Measurements from ENCODE around the gene RBM8A. TPM values are rescaled to one million over a fixed set of nuclear protein-coding genes. Genes with fewer than 3 reads are reported as not detected.

Gene RBM8A
- total RNA-seq = 100 to 1,000 TPM; 157 to 160 TPM

DNA sequence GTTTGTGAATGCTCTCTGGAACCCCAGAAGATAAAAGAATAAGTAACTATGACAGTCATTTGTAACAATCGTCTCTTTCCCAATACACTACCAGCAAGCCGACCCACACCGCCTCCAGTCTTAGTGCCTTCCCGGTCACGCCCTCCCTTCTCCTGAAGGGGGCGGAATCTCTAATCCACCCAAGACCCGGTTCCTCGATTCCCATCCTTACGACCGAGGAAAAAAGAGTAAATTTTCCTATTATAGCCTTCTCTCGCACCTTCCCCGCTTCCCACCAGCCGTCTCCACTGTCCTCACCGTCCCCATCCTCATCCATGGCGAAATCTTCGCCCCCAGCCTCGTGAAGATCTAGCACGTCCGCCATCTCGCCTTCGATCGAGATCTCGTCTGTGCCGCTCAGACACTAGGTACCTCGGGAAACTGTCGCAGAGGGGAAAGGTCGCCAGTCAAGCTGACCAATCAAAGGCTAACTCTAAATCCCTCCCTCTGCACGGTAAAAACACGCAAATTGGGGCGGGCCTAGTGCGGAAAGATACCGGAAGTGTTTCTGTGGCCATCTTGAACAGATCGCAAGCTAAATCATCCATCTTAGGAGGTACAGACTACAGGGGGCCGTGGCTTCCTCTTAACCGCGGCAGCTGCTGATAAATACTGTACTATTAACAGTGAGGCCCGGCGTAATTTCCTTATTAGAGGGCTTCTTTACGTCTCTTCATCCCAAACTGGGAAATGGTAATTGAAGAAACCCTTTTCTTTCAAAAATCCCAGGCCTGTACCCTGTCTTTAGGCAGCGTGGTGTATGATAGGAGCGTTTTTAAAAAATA, at the start of gene RBM8A:
RBM8A (minus strand) TSS at position 422 of the 824 bp plus-strand sequence; CDS start at position 364, 58 bp downstream.
- ATAC-seq (ENCODE audit: low read depth) = peak; percentile 96
- no peak within 1 kb of the TSS for H3K4me3 Mint-ChIP-seq
- H3K27ac Mint-ChIP-seq = peak within 1 kb of the TSS; percentile 93
- no peaks in the 10 kb centered on the region for H3K9me3 Mint-ChIP-seq
- peak; percentile 83 for DNase-seq
- peaks cover 11% of the 10 kb centered on the region for H3K36me3 Mint-ChIP-seq
- peaks cover 17% of the 10 kb centered on the region for H3K4me1 Mint-ChIP-seq
- POLR2A ChIA-PET = interaction anchor here (0.6 to 3.5 kb wide), 26 partner anchors 9 to 462 kb away, joined by 3 to 76 read pairs (median 5); partner anchors contain the start of genes ANKRD34A, ANKRD35, LIX1L and NUDT17
- no peaks in the 10 kb centered on the region for H3K27me3 Mint-ChIP-seq

GRCh38 chr1:145977016-145977415, 49.7 kb upstream of the RBM8A start:
- Mint-ChIP-seq H3K36me3 (no peaks in the 10 kb centered on the region), H3K4me1 (peaks cover 15% of the 10 kb centered on the region), H3K4me3 (no peak overlapping the region), H3K9me3 (no peaks in the 10 kb centered on the region), H3K27me3 (no peaks in the 10 kb centered on the region), H3K27ac (no peak overlapping the region)
- POLR2A ChIA-PET = interaction anchor here (0.9 to 11.2 kb wide), 9 partner anchors 13 to 118 kb away, joined by 3 to 407 read pairs (median 5); partner anchors contain the start of genes ANKRD34A, PEX11B, PIAS3 and POLR3GL
- DNase-seq (no peak), ATAC-seq (ENCODE audit: low read depth) (no peak)

DNA sequence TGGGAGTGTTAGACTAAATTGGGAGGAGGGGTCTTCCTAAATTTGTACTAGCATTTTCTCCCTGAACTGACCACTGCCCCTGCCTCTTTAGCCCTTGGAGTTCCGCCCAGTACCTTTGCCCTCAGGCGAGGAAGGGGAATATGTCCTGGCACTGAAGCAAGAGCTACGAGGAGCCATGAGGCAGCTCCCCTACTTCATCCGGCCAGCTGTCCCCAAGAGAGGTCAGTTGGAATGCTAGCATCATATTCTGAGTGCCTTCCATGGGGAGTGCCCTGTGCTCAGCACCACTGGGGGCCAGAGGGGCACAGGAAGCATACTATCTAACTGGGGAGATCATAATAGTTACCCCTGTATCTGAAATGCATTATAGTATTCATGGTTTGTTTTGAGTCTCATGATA, 47.9 kb upstream of the RBM8A start:
- Mint-ChIP-seq H3K27me3 (no peaks in the 10 kb centered on the region), H3K4me3 (no peak overlapping the region), H3K27ac (peak overlapping the region; percentile 32), H3K4me1 (peaks cover 9% of the 10 kb centered on the region), H3K36me3 (peaks cover 3% of the 10 kb centered on the region), H3K9me3 (no peaks in the 10 kb centered on the region)
- ATAC-seq (ENCODE audit: low read depth) (no peak), DNase-seq (no peak)
- POLR2A ChIA-PET = interaction anchor here (1.1 kb wide), 1 partner anchor 11 kb away, joined by 4 read pairs; the partner anchor contains the start of genes ANKRD34A and POLR3GL

- no peaks in the 10 kb centered on the region for H3K27me3 Mint-ChIP-seq
Measured at GRCh38 chr1:145974721-145975120, 47.4 kb upstream of the RBM8A start.

DNA sequence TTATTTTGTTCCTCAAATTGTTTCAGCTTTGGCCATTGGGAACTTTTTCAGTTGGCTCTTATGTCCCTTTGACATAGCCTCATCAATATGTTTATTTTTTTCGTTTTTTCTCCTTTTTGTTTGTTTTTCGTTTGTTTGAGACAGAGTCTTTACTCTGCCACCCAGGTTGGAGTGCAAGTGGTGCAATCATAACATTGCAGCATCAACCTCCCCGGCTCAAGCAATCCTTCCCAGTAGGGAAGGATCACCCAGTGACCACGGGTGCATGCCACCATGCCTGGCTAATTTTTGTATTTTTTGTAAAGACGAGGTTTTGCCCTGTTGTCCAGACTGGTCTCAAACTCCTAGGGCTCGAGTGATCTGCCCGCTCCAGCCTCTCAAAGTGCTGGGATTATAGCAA, 45.3 kb upstream of the RBM8A start:
- Mint-ChIP-seq H3K9me3 (peaks cover 3% of the 10 kb centered on the region), H3K27ac (no peak overlapping the region), H3K4me3 (no peak overlapping the region), H3K36me3 (peaks cover 9% of the 10 kb centered on the region), H3K4me1 (peaks cover 11% of the 10 kb centered on the region), H3K27me3 (no peaks in the 10 kb centered on the region)
- DNase-seq = no peak
- POLR2A ChIA-PET = interaction anchor here (1.0 to 2.0 kb wide), 2 partner anchors 8 to 114 kb away, joined by 3 to 6 read pairs; partner anchors contain the start of genes ANKRD34A, PIAS3 and POLR3GL
- ATAC-seq (ENCODE audit: low read depth) = no peak

More at GRCh38 chr1:145974721-145975120, 47.4 kb upstream of the RBM8A start:
- POLR2A ChIA-PET = no interaction called here
- ATAC-seq (ENCODE audit: low read depth) (no peak), DNase-seq (no peak)
- no peak overlapping the region for H3K4me3 Mint-ChIP-seq
- H3K4me1 Mint-ChIP-seq = peaks cover 9% of the 10 kb centered on the region
- H3K36me3 Mint-ChIP-seq = peaks cover 3% of the 10 kb centered on the region
- no peak overlapping the region for H3K27ac Mint-ChIP-seq
- H3K9me3 Mint-ChIP-seq = no peaks in the 10 kb centered on the region

- ATAC-seq (ENCODE audit: low read depth) (no peak), DNase-seq (no peak)
- H3K27ac Mint-ChIP-seq = no peak overlapping the region
- H3K36me3 Mint-ChIP-seq = peaks cover 18% of the 10 kb centered on the region
- H3K4me3 Mint-ChIP-seq = no peak overlapping the region
- POLR2A ChIA-PET = interaction anchor here (1.0 to 4.0 kb wide), 4 partner anchors 10 to 48 kb away, joined by 3 to 12 read pairs (median 4); partner anchors contain the start of genes LIX1L, PEX11B and RBM8A
- no peaks in the 10 kb centered on the region for H3K27me3 Mint-ChIP-seq
- H3K9me3 Mint-ChIP-seq = peaks cover 4% of the 10 kb centered on the region
- H3K4me1 Mint-ChIP-seq = peaks cover 19% of the 10 kb centered on the region
Measured at GRCh38 chr1:145967288-145967687, 40.0 kb upstream of the RBM8A start.

DNA sequence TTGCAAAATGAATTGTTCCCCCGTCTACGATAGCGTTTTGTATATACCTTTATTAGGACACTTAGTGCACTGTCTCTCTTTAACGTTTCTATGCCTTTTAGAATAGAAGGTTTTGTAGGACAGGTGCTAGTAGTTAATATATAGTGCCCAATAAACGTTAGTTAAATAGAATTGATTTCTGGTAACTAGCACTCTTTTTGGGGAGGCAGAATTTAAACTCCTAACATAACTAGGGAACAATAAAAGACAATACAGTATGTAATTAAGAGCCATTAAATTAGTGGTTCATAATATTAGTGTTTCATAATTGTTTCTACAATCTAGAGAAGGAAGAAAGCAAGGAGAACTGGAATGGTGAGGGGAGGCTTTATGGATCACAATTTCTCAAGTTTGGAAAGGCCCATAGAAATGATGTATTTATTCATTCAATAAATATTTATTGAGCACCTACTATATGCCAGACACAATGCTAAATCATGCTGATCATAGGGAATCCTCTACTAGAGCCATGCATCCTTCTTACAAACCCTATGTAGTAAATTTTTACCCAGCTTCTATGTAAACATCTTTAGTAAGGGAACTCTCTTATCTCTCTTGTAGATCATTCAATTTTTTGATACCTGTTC, 37.9 kb upstream of the RBM8A start:
- ATAC-seq (ENCODE audit: low read depth) = no peak
- H3K9me3 Mint-ChIP-seq = peaks cover 4% of the 10 kb centered on the region
- H3K27ac Mint-ChIP-seq = peak overlapping the region; percentile 94
- POLR2A ChIA-PET = interaction anchor here (1.0 to 6.8 kb wide), 18 partner anchors 8 to 106 kb away, joined by 3 to 76 read pairs (median 7); partner anchors contain the start of genes PEX11B, PIAS3, RBM8A and TXNIP
- DNase-seq = no peak
- H3K4me3 Mint-ChIP-seq = peak overlapping the region; percentile 94
- H3K27me3 Mint-ChIP-seq = no peaks in the 10 kb centered on the region
- H3K4me1 Mint-ChIP-seq = peaks cover 30% of the 10 kb centered on the region
- peaks cover 15% of the 10 kb centered on the region for H3K36me3 Mint-ChIP-seq

DNA sequence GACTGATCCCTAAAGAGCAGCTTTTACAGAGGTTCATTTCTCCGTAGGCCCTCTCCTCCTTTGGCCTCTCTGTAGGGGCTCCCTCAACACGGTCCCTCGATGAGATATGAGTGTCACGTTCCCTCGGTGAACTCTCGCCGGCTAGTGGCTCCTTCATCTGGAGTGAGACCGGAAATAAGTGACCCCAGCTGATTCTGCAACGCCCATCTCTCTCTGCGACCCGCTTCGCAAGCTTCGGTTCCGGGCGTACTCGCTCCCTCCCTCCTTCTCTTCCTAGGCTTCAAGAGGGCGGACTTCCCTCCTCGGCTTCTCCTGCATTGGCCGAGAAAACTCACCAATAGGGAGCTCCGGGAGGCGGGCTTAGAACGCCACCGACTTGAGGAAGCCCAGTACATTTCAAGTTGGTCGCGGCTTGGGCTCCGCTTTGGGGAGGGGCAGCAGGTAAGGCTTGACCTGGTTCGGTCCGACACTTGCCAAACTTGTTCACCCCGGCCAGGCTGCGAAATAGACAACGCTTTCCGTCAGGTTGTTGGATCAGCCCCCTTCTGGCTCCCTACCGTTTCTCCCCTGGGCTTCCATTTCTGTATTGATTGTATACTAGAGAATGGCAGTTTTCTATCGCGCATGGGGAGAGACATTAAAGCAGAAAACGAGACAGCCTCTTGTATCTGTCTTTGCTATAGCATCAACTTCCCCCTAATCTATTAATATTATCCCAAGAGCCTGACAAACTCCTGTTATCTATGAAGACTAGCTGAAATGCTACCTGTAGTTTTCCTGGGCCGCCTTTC, 37.2 kb upstream of the RBM8A start, which contains the start of the genes ANKRD34A and POLR3GL:
ANKRD34A (minus strand) TSS at position 248 of the 791 bp plus-strand sequence. CDS start 2,816 bp downstream, outside the sequence.
POLR3GL (plus strand) TSS at position 363 of the 791 bp plus-strand sequence. CDS start 10,176 bp downstream, outside the sequence.
- Mint-ChIP-seq H3K36me3 (peaks cover 15% of the 10 kb centered on the region), H3K4me1 (peaks cover 36% of the 10 kb centered on the region), H3K9me3 (peaks cover 4% of the 10 kb centered on the region), H3K4me3 (peak within 1 kb of the TSS; percentile 94), H3K27me3 (no peaks in the 10 kb centered on the region), H3K27ac (peak within 1 kb of the TSS; percentile 94)
- POLR2A ChIA-PET = interaction anchor here (0.5 to 6.8 kb wide), 21 partner anchors 9 to 141 kb away, joined by 3 to 76 read pairs (median 6); partner anchors contain the start of genes NUDT17, PEX11B, PIAS3 and POLR3C
- ATAC-seq (ENCODE audit: low read depth) = peak; percentile 89
- peak; percentile 85 for DNase-seq

- H3K9me3 Mint-ChIP-seq = peaks cover 4% of the 10 kb centered on the region
- POLR2A ChIA-PET = interaction anchor here (1.0 to 6.8 kb wide), 15 partner anchors 9 to 140 kb away, joined by 3 to 76 read pairs (median 7); partner anchors contain the start of genes NUDT17, PEX11B, PIAS3 and POLR3C
- H3K27ac Mint-ChIP-seq = peak overlapping the region; percentile 94
- ATAC-seq (ENCODE audit: low read depth) (no peak), DNase-seq (no peak)
- H3K4me3 Mint-ChIP-seq = peak overlapping the region; percentile 94
- H3K36me3 Mint-ChIP-seq = peaks cover 15% of the 10 kb centered on the region
- H3K27me3 Mint-ChIP-seq = no peaks in the 10 kb centered on the region
- peaks cover 46% of the 10 kb centered on the region for H3K4me1 Mint-ChIP-seq
Measured at GRCh38 chr1:145963265-145964019, 36.2 kb upstream of the RBM8A start.

DNA sequence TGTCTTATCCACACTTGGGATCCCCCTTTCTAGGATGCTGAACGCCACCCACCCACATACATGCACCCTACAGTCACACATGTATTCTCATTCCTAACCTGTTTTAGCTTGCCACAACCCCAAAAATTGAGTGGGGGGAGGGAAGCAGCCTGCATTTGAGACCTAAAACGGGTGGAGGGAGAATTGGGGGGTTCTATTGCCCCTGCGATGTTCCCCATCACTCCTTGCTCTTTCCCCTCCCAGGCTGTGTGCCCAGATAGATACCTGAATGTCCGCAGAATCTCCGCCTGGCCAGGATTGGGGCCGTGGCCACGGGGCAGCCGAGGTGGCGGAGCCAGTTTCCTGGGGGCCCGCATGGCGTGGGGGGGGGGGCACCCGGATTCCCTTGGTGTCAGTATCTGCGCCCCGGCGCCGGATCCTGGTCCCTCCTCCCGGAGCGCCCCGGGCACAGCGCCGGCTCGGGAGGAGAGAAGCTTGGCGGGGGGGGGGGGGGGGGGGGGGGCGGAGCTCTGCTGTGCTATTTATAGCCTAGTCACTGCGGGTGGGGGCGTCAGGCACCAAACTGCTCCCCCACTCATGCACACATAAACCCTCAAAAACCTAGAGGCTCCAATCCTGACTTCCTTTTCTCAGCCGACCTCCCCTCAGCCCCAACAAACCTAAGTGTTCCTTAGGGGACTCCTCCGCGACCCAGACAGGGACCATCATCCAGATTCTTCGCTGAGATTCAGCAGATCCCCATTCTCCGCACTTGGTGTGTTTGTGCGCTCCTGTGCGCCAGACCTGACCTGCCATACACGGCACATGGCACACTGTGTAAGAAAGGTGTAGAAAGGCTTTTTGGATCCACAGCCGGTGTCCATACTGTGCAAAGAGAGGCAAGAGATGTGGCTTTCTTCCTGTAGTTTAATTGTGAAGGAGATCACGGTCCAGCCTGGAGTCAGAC, 35.1 kb upstream of the RBM8A start:
- H3K4me1 Mint-ChIP-seq = peaks cover 49% of the 10 kb centered on the region
- H3K27me3 Mint-ChIP-seq = no peaks in the 10 kb centered on the region
- H3K27ac Mint-ChIP-seq = peak overlapping the region; percentile 78
- peak; percentile 54 for DNase-seq
- no peaks in the 10 kb centered on the region for H3K9me3 Mint-ChIP-seq
- no peak for ATAC-seq (ENCODE audit: low read depth)
- POLR2A ChIA-PET = interaction anchor here (0.7 to 6.8 kb wide), 8 partner anchors 16 to 117 kb away, joined by 3 to 76 read pairs (median 15); partner anchors contain the start of genes NUDT17, PEX11B, PIAS3 and RBM8A
- peak overlapping the region; percentile 94 for H3K4me3 Mint-ChIP-seq
- peaks cover 7% of the 10 kb centered on the region for H3K36me3 Mint-ChIP-seq

Data from activated naive CD8-positive, alpha-beta T cell treated with anti-CD3 and anti-CD28 coated beads, Interleukin-2, amount 10 ng/mL, durations not matched to agents 7 days and 5 days (primary cell).